Thoracic aorta (tissue), 2 donors: ENCODE data around the gene AJUBA. TPM values are rescaled to one million over a fixed set of nuclear protein-coding genes. Genes with fewer than 3 reads are reported as not detected.
"Not testable (repeated sequence)": the region's sequence is repeated elsewhere in the genome, so short reads cannot be mapped to it uniquely, and the experiment has no call there.

Experiments
- ATAC-seq: fragments of 150-250 bp; one replicate; pipeline ENCODE4 v1.8.0; 2017; ENCODE audit warnings: low read depth; ENCODE audit not compliant: insufficient number of reproducible peaks, low FRiP score
- DNase-seq: peaks from one replicate; pipeline ENCODE4 v3.0.0-alpha.2; 2020; ENCODE audit warnings: low spot score
- H3K27ac ChIP-seq, 2 donors: fragments of 200-600 bp; sonication (generic); 1 replicate in 1 of 2; 2 replicates in 1 of 2; pipeline ENCODE4 v1.5.1; 2016; ENCODE audit warnings: mild to moderate bottlenecking in 2 of 2, moderate library complexity in 2 of 2
- H3K27me3 ChIP-seq: fragments of 200-600 bp; sonication (generic); replicated peaks from 2 replicates; pipeline ENCODE4 v1.6.0; 2016; ENCODE audit warnings: mild to moderate bottlenecking; ENCODE audit not compliant: insufficient read depth
- H3K36me3 ChIP-seq: fragments of 200-600 bp; sonication (generic); one replicate; pipeline ENCODE4 v1.5.1; 2016
- H3K4me1 ChIP-seq, 2 donors: fragments of 200-600 bp; sonication (generic); 1 replicate in 1 of 2; 2 replicates in 1 of 2; pipeline versions ENCODE4 v1.5.1 to v1.6.0; 2016; ENCODE audit warnings: low read depth in 2 of 2, mild to moderate bottlenecking in 1 of 2; ENCODE audit not compliant: control insufficient read depth in 1 of 2
- H3K4me3 ChIP-seq: fragments of 200-600 bp; sonication (generic); 2 replicates; pipeline ENCODE4 v1.5.1; 2016; ENCODE audit warnings: mild to moderate bottlenecking
- H3K9me3 ChIP-seq: fragments of 200-600 bp; sonication (generic); 2 replicates; pipeline ENCODE4 v1.5.1; 2016
- CTCF ChIP-seq: fragments of 200-600 bp; sonication (generic); IDR thresholded peaks from one replicate; pipeline ENCODE4 v1.5.1; 2019; ENCODE audit warnings: antibody characterized with exemption
- total RNA-seq, 2 donors: library from RNA; depleted of rRNA; stranded (reverse); fragments of >200 nt; gene quantifications; one replicate each; pipeline versions ENCODE4 v1.1.0 to v1.2.3, GENCODE V29; 2016

The AJUBA gene
- total RNA-seq, 2 donors from 2014 or later: 9.7 to 35.3 TPM

DNA sequence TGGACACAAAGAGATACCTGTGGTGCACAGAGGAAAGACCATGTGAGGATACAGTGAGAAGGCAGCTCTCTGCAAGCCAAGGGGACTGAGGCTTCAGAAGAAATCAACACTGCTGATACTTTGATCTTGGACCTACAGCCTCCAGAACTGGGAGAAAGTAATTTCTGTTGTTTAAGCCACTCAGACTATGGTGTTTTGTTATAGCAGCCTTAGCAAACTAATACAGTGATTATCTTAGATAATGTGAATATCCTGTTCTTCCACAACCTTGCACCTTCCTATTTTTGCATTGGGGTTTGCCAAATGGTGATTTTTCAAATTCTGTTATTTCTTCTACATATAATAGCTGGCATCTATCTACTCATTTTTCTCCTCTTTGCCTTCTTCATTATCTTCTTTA is 35.8 kb upstream of the AJUBA start:
- ATAC-seq: no peak
- H3K27me3 ChIP-seq: no peaks in the 10 kb centered on the region
- H3K27ac ChIP-seq: no peak overlapping the region
- H3K9me3 ChIP-seq: no peaks in the 10 kb centered on the region
- DNase-seq: no peak
- H3K4me3 ChIP-seq: no peak overlapping the region
- no peaks in the 10 kb centered on the region for H3K36me3 ChIP-seq
- no peak for TF ChIP-seq CTCF
- no peaks in the 10 kb centered on the region for H3K4me1 ChIP-seq

DNA sequence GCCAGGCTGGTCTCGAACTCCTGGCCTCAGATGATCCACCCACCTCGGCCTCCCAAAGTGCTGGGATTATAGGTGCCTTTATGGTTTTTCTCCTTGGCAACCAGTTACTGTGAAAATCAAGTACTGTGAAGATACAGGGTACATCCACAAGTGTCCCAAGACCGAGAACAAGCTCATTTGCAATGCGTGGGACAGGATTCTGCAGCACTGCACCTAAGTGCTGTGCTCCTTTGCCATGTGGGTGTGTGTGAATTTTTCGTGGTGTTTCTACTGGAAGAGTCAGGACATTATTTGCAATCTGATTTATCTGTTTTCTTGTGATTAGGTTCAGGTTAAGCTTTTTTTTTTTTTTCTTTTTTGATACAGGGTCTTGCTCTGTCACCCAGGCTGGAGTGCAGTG is 34.7 kb upstream of the AJUBA start:
- ATAC-seq (no peak), DNase-seq (no peak)
- H3K4me1 ChIP-seq: no peaks in the 10 kb centered on the region
- no peak for TF ChIP-seq CTCF
- no peaks in the 10 kb centered on the region for H3K36me3 ChIP-seq
- H3K9me3 ChIP-seq: no peaks in the 10 kb centered on the region
- H3K27ac ChIP-seq: no peak overlapping the region
- no peak overlapping the region for H3K4me3 ChIP-seq
- H3K27me3 ChIP-seq: no peaks in the 10 kb centered on the region

- no peak for TF ChIP-seq CTCF
- no peaks in the 10 kb centered on the region for H3K36me3 ChIP-seq
- H3K27ac ChIP-seq: no peak overlapping the region
These were observed 33.3 kb upstream of the AJUBA start for GRCh38 chr14:23015618-23016017.

DNA sequence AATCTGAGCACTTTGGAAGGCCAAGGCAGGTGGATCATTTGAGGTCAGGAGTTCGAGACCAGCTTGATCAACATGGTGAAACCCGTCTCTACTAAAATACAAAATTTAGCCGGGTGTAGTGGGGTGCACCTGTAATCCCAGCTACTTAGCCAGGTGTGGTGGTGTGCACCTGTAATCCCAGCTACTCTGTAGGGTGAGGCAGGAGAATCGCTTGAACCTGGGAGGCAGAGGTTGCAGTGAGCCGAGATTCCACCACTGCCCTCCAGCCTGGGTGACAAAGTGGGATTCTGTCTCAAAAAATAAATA is 31.4 kb upstream of the AJUBA start:
- DNase-seq, ATAC-seq: not testable (repeated sequence)

More at GRCh38 chr14:23015618-23016017, 33.3 kb upstream of the AJUBA start:
- DNase-seq (no peak), ATAC-seq (no peak)
- no peak overlapping the region for H3K4me3 ChIP-seq
- H3K4me1 ChIP-seq: no peaks in the 10 kb centered on the region
- H3K27me3 ChIP-seq: no peaks in the 10 kb centered on the region
- no peaks in the 10 kb centered on the region for H3K9me3 ChIP-seq

DNA sequence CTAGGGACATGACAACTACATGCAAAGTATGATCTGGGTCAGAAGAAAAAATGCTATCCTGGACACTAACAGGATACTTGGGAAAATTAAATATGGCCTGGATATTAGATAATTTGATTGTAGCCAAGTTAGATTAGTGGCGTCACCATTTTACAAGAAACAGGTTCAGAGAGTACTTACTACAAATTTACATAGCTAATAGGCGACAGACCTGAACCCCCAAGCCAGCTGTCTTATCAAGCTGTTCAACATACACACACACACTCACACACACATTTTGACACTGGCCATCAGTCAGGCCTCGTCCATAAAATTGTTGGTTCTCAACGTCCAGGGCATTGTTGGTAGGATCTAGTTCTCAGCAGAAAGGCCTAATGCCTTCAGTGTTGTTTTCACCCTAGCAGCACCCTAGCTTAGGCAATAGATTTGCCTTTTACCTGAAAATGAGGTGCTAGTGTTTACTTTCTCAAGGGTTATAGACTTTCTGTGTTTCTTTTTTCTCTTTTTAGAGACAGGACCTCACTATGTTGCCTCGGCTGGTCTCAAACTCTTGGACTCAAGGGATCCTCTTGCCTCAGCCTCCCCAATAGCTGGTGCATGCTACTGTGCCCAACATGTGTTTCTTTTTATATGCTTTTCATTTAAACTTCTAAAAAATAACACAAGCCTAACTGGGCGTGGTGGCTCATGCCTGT is 30.9 kb upstream of the AJUBA start:
- ATAC-seq: no peak
- Histone ChIP-seq H3K4me1 (peaks cover 0 to 3% of the 10 kb centered on the region in 2 donors), H3K27me3 (no peaks in the 10 kb centered on the region), H3K27ac (peak overlapping the region in 1 of 2 donors; percentile 22), H3K4me3 (no peak overlapping the region), H3K36me3 (no peaks in the 10 kb centered on the region), H3K9me3 (no peaks in the 10 kb centered on the region)
- no peak for TF ChIP-seq CTCF
- DNase-seq: no peak

More for the DNA sequence above, 31.4 kb upstream of the AJUBA start:
- H3K4me1 ChIP-seq, H3K4me3 ChIP-seq, H3K27me3 ChIP-seq, H3K27ac ChIP-seq, H3K9me3 ChIP-seq, H3K36me3 ChIP-seq: not testable (repeated sequence)
